GM21737 (cell line): ENCODE results near the gene NUDT4B.
"Not testable (repeated sequence)": the region's sequence is repeated elsewhere in the genome, so short reads cannot be mapped to it uniquely, and the experiment has no call there.

Experiments used
- ATAC-seq: cut with Tn5 transposase; IDR thresholded peaks from one replicate; pipeline ENCODE4 v1.9.1; 2021; ENCODE audit warnings: mild to moderate bottlenecking, moderate library complexity; ENCODE audit not compliant: unreplicated experiment

Gene NUDT4B

GRCh38 chr1:148793762-148794332 is 45.3 kb downstream of the NUDT4B start:
- ATAC-seq = not testable (repeated sequence)
